Cardiac muscle cell (in vitro differentiated cells and primary cell): ENCODE measurements around the gene GLCE. TPM values are rescaled to one million over a fixed set of nuclear protein-coding genes. Genes with fewer than 3 reads are reported as not detected.

Source experiments
- DNase-seq, 2 donors: peaks; one replicate each; pipeline versions ENCODE4 v3.0.0 to v3.0.0-alpha.2; 2010 to 2017; ENCODE audit warnings: low read depth in 1 of 2, low spot score in 1 of 2
- H3K27ac ChIP-seq: fragments of 200-600 bp; sonication (generic); 2 replicates; pipeline ENCODE4 v1.5.1; 2016
- H3K27me3 ChIP-seq: fragments of 200-600 bp; sonication (generic); 2 replicates; pipeline ENCODE4 v1.6.0; 2016; ENCODE audit warnings: control low read depth
- H3K36me3 ChIP-seq: fragments of 200-600 bp; sonication (generic); 2 replicates; pipeline ENCODE4 v1.5.1; 2016; ENCODE audit warnings: control low read depth
- H3K4me1 ChIP-seq: fragments of 200-600 bp; sonication (generic); 2 replicates; pipeline ENCODE4 v1.8.1; 2017; ENCODE audit warnings: low read depth, mild to moderate bottlenecking, mixed run types
- H3K4me3 ChIP-seq: fragments of 200-600 bp; sonication (generic); 2 replicates; pipeline ENCODE4 v1.5.1; 2016; ENCODE audit warnings: mild to moderate bottlenecking
- H3K9me3 ChIP-seq: fragments of 200-600 bp; sonication (generic); 2 replicates; pipeline ENCODE4 v1.5.1; 2017; ENCODE audit warnings: low read depth, mild to moderate bottlenecking, control low read depth
- polyA plus RNA-seq: library from polyadenylated mRNA; unstranded; fragments of >200 nt; fragmentation: Nextera tagmentation; extraction: Ambion mirVana; gene quantifications from 2 replicates; pipeline ENCODE4 v1.2.1, GENCODE V29; 2016
- total RNA-seq: library from RNA; depleted of rRNA; stranded (reverse); fragments of >200 nt; gene quantifications from 2 replicates; pipeline ENCODE4 v1.2.3, GENCODE V29; 2016
- TF ChIP-seq, protein P1 (sequence below): IDR thresholded peaks from 2 replicates; pipeline ENCODE4 v1.5.1; 2012; ENCODE audit warnings: low read depth, mild to moderate bottlenecking, low read length

Gene GLCE
- total and polyA plus RNA-seq, 2 experiments from 2014 or later, result 6.1 to 9.3 TPM

GRCh38 chr15:69253156-69253555 is 92.7 kb downstream of the GLCE start:
- peak in 1 of 2 donors; percentile 88 for DNase-seq
- no peaks in the 10 kb centered on the region for H3K9me3 ChIP-seq
- TF ChIP-seq, protein P1, sequence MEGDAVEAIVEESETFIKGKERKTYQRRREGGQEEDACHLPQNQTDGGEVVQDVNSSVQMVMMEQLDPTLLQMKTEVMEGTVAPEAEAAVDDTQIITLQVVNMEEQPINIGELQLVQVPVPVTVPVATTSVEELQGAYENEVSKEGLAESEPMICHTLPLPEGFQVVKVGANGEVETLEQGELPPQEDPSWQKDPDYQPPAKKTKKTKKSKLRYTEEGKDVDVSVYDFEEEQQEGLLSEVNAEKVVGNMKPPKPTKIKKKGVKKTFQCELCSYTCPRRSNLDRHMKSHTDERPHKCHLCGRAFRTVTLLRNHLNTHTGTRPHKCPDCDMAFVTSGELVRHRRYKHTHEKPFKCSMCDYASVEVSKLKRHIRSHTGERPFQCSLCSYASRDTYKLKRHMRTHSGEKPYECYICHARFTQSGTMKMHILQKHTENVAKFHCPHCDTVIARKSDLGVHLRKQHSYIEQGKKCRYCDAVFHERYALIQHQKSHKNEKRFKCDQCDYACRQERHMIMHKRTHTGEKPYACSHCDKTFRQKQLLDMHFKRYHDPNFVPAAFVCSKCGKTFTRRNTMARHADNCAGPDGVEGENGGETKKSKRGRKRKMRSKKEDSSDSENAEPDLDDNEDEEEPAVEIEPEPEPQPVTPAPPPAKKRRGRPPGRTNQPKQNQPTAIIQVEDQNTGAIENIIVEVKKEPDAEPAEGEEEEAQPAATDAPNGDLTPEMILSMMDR, result no peak
- no peak overlapping the region for H3K4me3 ChIP-seq
- no peak overlapping the region for H3K27ac ChIP-seq
- no peaks in the 10 kb centered on the region for H3K36me3 ChIP-seq
- H3K4me1 ChIP-seq, result no peaks in the 10 kb centered on the region
- no peaks in the 10 kb centered on the region for H3K27me3 ChIP-seq

- peak; percentile 27 to 49 for DNase-seq
Observed at GRCh38 chr15:69265347-69265955, 105.0 kb downstream of the GLCE start.

GRCh38 chr15:69271217-69271616 is 110.8 kb downstream of the GLCE start:
- TF ChIP-seq, protein P1, result no peak
- no peaks in the 10 kb centered on the region for H3K36me3 ChIP-seq
- no peaks in the 10 kb centered on the region for H3K9me3 ChIP-seq
- H3K27me3 ChIP-seq, result no peaks in the 10 kb centered on the region
- no peak for DNase-seq
- H3K4me1 ChIP-seq, result peaks cover 26% of the 10 kb centered on the region
- H3K4me3 ChIP-seq, result no peak overlapping the region
- H3K27ac ChIP-seq, result no peak overlapping the region

More at GRCh38 chr15:69265347-69265955, 105.0 kb downstream of the GLCE start:
- Histone ChIP-seq H3K27ac (no peak overlapping the region), H3K27me3 (no peaks in the 10 kb centered on the region), H3K4me3 (no peak overlapping the region), H3K4me1 (no peaks in the 10 kb centered on the region), H3K9me3 (no peaks in the 10 kb centered on the region), H3K36me3 (no peaks in the 10 kb centered on the region)
- TF ChIP-seq, protein P1, result peak; percentile 57

- no peaks in the 10 kb centered on the region for H3K9me3 ChIP-seq
- TF ChIP-seq, protein P1, result no peak
- peak in 1 of 2 donors; percentile 43 for DNase-seq
- H3K36me3 ChIP-seq, result no peaks in the 10 kb centered on the region
- H3K4me1 ChIP-seq, result peaks cover 32% of the 10 kb centered on the region
- no peak overlapping the region for H3K4me3 ChIP-seq
- H3K27ac ChIP-seq, result no peak overlapping the region
- H3K27me3 ChIP-seq, result no peaks in the 10 kb centered on the region
Observed at GRCh38 chr15:69272139-69272538, 111.7 kb downstream of the GLCE start.

- no peaks in the 10 kb centered on the region for H3K27me3 ChIP-seq
- peaks cover 33% of the 10 kb centered on the region for H3K4me1 ChIP-seq
- TF ChIP-seq, protein P1, result no peak
- H3K36me3 ChIP-seq, result no peaks in the 10 kb centered on the region
- no peak overlapping the region for H3K27ac ChIP-seq
- no peak for DNase-seq
- H3K9me3 ChIP-seq, result no peaks in the 10 kb centered on the region
- H3K4me3 ChIP-seq, result no peak overlapping the region
Observed at GRCh38 chr15:69272891-69273290, 112.5 kb downstream of the GLCE start.
